ENCODE results near the gene GNAZ. TPM values are rescaled to one million over a fixed set of nuclear protein-coding genes. Genes with fewer than 3 reads are reported as not detected.

Gene GNAZ
- total RNA-seq, 2 donors from 2014 or later, result 0.37 to 2.0 TPM

GRCh38 chr22:23073526-23074229 is 3.4 kb downstream of the GNAZ start:
- no peak for ATAC-seq (replicated peaks)
- Mint-ChIP-seq H3K27ac (no peak overlapping the region), H3K36me3 (ENCODE audit: low read depth) (no peaks in the 10 kb centered on the region), H3K4me1 (no peaks in the 10 kb centered on the region), H3K9me3 (no peaks in the 10 kb centered on the region), H3K4me3 (no peak overlapping the region), H3K27me3 (peaks cover 5% of the 10 kb centered on the region)

DNA sequence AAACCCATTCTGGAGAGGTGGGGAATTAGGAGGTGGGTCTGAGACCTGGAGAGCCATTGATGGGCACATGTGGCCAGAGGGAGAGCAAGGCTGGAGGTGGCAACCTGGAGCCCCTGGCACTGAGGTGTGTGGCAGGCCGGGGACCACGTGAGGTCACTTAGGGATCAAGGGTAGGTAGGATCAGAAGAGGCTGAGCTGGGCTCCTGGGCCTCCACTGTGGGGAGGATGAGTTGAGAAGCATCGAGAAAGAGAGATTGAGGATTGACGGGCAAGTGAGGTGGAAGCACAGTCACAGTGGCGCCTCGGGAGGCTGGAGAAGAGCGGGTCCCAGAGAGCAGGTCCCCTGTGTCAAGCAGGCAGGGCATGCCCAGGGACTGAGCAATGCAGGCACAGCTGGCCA is 4.1 kb downstream of the GNAZ start:
- peaks cover 5% of the 10 kb centered on the region for H3K27me3 Mint-ChIP-seq
- H3K4me1 Mint-ChIP-seq, result peaks cover 4% of the 10 kb centered on the region
- H3K4me3 Mint-ChIP-seq, result no peak overlapping the region
- no peaks in the 10 kb centered on the region for H3K36me3 Mint-ChIP-seq (ENCODE audit: low read depth)
- ATAC-seq (replicated peaks), result no peak
- no peak overlapping the region for H3K27ac Mint-ChIP-seq
- no peaks in the 10 kb centered on the region for H3K9me3 Mint-ChIP-seq

DNA sequence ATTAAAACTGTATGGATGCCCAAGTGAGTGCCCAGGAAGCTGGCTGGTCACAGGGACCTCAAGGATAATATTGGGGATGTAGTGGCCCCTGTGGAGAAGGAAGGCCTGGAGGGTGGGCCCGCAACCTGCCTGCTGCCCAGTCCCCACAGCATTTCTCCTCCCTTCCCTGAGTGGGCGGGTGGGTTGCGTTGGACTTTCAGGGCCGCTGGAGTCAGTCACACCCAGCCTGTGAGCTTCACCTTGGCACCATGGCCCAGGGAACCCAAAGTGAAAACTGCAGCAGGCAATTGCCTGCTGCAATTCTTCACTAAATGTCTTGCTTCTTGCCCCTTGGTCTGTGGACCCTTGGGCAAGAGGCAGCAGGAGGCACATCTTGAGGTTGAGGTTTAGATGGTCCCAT is 4.7 kb downstream of the GNAZ start:
- ATAC-seq (replicated peaks), result no peak
- Mint-ChIP-seq H3K4me3 (no peak overlapping the region), H3K27ac (no peak overlapping the region), H3K27me3 (peaks cover 5% of the 10 kb centered on the region), H3K4me1 (peaks cover 5% of the 10 kb centered on the region), H3K36me3 (ENCODE audit: low read depth) (no peaks in the 10 kb centered on the region), H3K9me3 (no peaks in the 10 kb centered on the region)

- Mint-ChIP-seq H3K4me3 (no peak overlapping the region), H3K9me3 (no peaks in the 10 kb centered on the region), H3K36me3 (ENCODE audit: low read depth) (no peaks in the 10 kb centered on the region), H3K4me1 (peaks cover 5% of the 10 kb centered on the region), H3K27ac (no peak overlapping the region), H3K27me3 (peaks cover 5% of the 10 kb centered on the region)
- ATAC-seq (replicated peaks), result no peak
These were observed 5.4 kb downstream of the GNAZ start for GRCh38 chr22:23075525-23076216.

DNA sequence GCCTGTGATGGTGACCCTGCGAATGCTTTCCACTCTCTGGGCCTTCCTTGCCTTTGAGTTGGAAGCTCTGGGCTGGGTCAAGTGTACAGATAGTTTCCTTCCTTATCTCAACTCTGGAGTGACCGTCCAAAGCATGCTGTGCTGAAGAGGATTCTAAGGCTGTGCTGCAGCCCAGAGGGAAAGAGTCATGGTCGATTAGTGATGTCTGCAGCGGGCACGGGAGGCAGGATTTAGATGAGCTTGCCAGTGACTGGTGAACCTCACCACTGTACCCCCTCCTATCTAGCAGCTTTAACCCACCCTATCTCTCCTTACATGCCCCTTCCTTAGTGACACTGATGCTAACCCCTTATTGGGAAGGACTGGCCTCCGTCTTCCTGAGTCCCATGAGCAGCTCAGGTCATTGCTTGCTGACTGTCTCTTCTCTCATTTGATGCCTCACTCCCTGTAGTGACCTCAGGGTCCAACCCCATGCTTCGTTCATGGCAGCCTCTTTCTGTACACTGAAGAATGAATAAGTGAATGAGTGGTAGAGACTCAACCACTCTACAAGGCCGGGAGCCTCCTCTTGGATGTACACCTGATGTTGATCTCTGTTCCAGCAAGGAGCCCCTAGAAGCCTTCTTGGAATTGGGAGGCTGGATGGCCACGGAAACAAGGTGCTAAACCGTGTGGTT is 6.7 kb downstream of the GNAZ start:
- Mint-ChIP-seq H3K4me1 (peaks cover 5% of the 10 kb centered on the region), H3K27me3 (peaks cover 5% of the 10 kb centered on the region), H3K9me3 (no peaks in the 10 kb centered on the region), H3K36me3 (ENCODE audit: low read depth) (no peaks in the 10 kb centered on the region), H3K4me3 (no peak overlapping the region), H3K27ac (no peak overlapping the region)
- no peak for ATAC-seq (replicated peaks)

DNA sequence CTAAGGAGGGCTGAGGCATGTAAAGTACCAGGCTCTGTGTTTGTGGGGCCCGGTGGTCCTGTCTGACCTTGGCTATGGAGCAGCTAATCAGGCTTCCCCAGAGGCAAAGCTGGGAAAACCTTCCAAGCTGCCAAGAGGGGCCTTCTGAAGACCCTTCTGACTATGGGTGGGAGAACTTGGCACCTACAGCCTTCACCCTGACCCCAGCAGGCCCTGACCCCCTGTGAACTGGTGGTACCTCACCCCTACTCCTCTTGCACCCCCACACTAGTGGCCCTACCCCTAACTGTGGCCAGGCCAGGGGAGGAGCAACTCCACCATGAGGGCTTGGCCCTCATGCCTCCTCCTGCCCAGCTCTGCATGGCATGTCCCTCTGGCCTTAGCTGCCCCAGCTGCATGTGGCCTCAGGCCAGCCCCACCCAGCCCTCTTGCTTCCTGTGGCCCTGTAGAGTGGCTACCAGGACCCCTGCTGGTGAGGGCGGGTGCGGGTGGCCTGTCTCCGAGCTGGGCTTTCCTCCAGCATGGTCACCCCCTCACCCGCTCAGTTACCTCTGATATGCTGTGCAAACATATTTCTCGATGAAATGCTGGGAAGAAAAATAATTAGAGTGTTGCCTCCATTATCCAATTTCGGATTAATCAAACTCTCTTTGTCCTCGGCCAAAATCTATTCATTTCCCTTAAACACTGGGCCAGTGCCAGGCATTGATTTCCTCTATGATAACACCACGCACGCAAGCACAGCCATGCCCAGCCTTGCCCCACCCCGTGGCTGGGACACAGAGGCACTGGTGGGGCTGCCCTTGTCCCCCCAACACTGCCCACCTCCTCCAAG is 7.5 kb downstream of the GNAZ start:
- H3K27ac Mint-ChIP-seq, result no peak overlapping the region
- no peak for ATAC-seq (replicated peaks)
- H3K4me3 Mint-ChIP-seq, result no peak overlapping the region
- H3K4me1 Mint-ChIP-seq, result peaks cover 5% of the 10 kb centered on the region
- no peaks in the 10 kb centered on the region for H3K36me3 Mint-ChIP-seq (ENCODE audit: low read depth)
- peaks cover 5% of the 10 kb centered on the region for H3K27me3 Mint-ChIP-seq
- H3K9me3 Mint-ChIP-seq, result no peaks in the 10 kb centered on the region

DNA sequence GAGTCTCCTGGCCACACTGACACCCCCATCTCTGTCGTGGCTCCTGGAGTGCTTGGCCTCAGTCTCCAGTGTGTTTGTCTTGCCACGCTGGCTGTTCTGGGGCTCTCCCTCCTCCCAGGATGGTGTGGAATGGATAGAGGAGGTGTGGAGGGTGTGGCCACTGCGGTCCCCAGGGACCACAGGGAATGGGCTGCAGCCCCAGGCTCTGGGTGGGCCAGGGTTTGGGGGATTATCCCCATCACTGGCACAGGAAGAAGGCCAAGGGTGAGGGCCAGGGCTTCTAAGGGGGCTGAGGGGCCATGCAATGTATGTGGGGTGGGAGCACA is 8.1 kb downstream of the GNAZ start:
- Mint-ChIP-seq H3K4me3 (no peak overlapping the region), H3K4me1 (peaks cover 5% of the 10 kb centered on the region), H3K27ac (no peak overlapping the region), H3K9me3 (no peaks in the 10 kb centered on the region), H3K36me3 (ENCODE audit: low read depth) (no peaks in the 10 kb centered on the region), H3K27me3 (peaks cover 5% of the 10 kb centered on the region)
- ATAC-seq (replicated peaks), result no peak

- Mint-ChIP-seq H3K4me1 (peaks cover 5% of the 10 kb centered on the region), H3K27ac (no peak overlapping the region), H3K36me3 (ENCODE audit: low read depth) (no peaks in the 10 kb centered on the region), H3K4me3 (no peak overlapping the region), H3K27me3 (peaks cover 3% of the 10 kb centered on the region), H3K9me3 (no peaks in the 10 kb centered on the region)
- ATAC-seq (replicated peaks), result no peak
These were observed 9.0 kb downstream of the GNAZ start for GRCh38 chr22:23079240-23079768.

DNA sequence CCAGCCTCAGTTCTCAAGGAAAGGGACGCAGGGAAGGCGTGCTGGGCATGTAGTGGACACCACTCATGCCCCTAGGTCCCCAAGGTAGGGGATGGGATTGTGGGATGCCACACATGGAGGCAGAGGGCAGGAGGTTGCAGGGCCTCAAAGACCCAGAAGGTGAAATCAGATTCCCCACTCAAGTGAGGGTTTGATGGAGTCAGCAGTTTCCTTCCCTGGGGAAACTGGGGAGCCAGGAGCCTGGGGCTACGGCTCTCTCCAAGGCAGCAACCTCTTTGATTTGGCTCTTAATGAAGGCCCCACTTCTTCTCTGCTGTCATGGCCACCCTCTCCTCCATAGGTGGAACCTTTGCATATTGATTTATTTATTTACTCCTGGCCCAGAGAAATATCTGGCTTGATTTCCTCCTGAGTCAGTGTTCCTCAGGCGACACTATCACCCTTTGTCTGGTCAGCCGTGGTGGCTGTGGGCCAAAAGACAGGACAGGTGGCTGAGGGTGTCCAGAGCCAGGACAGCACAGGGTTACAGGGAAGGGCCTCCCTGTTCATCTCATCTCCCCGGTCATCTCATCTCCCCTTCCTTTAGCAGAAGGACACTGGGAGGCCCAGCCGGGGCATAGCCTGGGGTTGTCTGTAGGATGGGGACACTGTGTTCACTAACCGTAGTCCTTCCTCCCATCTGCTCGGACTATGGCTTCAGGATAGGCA is 9.6 kb downstream of the GNAZ start:
- Mint-ChIP-seq H3K27me3 (no peaks in the 10 kb centered on the region), H3K27ac (no peak overlapping the region), H3K4me1 (peaks cover 5% of the 10 kb centered on the region), H3K9me3 (no peaks in the 10 kb centered on the region), H3K36me3 (ENCODE audit: low read depth) (no peaks in the 10 kb centered on the region), H3K4me3 (no peak overlapping the region)
- no peak for ATAC-seq (replicated peaks)

DNA sequence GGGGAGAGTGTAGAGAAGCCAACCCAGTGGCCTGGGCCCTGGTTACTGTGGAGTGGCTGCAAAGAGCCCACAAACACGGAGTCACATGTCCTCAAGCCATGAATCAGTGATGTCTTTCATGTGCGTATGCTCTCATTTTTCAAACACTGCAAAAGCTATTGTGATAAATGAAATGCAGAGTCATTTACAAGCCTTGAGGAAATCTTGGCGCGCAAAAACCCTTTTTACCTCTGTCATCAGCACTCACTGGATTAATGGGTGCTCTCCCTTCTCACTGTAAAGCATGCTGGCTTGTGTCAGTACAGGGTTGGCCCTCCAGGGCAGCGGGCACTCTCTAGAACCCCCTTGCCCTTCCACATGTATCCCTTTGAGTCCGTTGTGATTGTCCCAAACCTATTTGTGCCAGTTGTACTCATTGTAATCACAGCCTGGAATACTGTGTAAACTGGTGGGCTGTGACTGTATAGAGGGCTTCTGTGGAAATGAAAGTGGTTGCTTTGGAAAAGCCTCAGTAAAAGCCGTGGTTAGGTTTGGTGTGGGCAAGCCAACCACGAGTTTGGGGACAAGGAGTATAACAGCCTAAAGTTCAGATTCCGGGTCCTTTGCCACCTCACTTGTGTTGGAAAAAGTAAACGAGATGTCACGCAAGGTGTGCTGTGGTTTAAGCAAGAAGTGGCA is 10.4 kb downstream of the GNAZ start:
- H3K36me3 Mint-ChIP-seq (ENCODE audit: low read depth), result no peaks in the 10 kb centered on the region
- H3K27ac Mint-ChIP-seq, result no peak overlapping the region
- no peak overlapping the region for H3K4me3 Mint-ChIP-seq
- no peaks in the 10 kb centered on the region for H3K27me3 Mint-ChIP-seq
- no peaks in the 10 kb centered on the region for H3K9me3 Mint-ChIP-seq
- ATAC-seq (replicated peaks), result peak; percentile 40
- H3K4me1 Mint-ChIP-seq, result peaks cover 5% of the 10 kb centered on the region

GRCh38 chr22:23082534-23083314 is 12.4 kb downstream of the GNAZ start:
- Mint-ChIP-seq H3K27ac (peak overlapping the region; percentile 38), H3K27me3 (no peaks in the 10 kb centered on the region), H3K9me3 (no peaks in the 10 kb centered on the region), H3K4me1 (peaks cover 5% of the 10 kb centered on the region), H3K36me3 (ENCODE audit: low read depth) (no peaks in the 10 kb centered on the region), H3K4me3 (no peak overlapping the region)
- ATAC-seq (replicated peaks), result no peak

DNA sequence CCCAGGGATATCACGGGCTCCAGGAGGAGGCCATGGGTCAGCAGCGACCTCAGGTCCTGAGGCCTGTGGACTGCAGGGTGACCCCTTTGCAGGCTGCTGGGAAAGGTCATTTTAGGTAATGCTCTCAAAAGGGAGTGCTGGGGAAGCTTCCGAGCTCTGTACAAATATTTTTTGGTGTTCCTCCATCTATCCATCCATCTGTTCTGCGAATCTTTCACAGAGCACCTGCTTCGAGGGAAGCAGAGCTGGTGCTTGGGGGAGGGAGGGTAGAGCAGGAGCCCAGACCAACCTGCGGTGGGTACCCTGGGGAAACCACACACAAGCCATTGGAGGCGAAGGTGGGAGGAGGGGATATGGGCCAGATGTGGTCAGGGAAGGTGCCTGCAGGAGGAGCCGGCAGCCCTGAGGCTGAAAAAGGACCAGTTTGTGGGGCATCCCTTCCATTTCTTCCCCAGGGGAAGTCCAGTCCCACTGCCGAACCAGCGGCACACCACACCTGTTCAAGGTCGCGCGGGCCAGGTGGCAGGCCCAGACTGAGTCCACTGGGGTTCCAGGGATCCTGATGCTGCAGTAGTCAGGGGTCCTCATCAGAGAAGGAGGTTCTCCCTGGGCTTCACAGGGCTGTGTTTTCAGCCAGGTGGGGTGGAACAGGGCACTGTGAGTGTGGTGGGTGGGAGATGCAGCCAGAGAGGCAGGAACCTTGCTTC is 13.1 kb downstream of the GNAZ start:
- no peaks in the 10 kb centered on the region for H3K27me3 Mint-ChIP-seq
- no peak overlapping the region for H3K27ac Mint-ChIP-seq
- peaks cover 5% of the 10 kb centered on the region for H3K4me1 Mint-ChIP-seq
- H3K9me3 Mint-ChIP-seq, result no peaks in the 10 kb centered on the region
- no peak overlapping the region for H3K4me3 Mint-ChIP-seq
- no peak for ATAC-seq (replicated peaks)
- no peaks in the 10 kb centered on the region for H3K36me3 Mint-ChIP-seq (ENCODE audit: low read depth)

Data from activated T-helper 17 cell treated with anti-CD3 and anti-CD28 coated beads, Interleukin-2, amount 50 U/mL, for 72 hours (primary cell).